Measurements from ENCODE around the gene LRRC4C.
"Not testable (repeated sequence)": the region's sequence is repeated elsewhere in the genome, so short reads cannot be mapped to it uniquely, and the experiment has no call there.

Gene LRRC4C

DNA sequence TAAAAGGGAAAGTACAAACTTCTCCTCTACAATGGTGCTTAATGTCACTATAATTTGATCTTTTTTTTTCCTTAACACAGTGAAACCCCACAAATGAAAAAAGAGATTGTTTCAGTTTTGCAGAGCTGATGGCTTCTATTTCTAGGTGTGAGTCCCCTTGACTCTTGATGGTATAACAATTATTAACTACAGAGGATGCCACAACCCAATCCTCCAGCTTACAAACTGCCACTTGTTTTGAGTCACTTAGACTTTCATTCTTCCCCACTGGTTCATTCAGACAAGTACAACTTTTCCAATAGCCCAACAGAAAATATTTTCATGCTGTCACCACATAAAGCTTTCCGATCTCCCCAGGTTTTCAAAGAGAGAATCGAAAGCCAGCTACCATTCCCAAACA is 812.2 kb downstream of the LRRC4C start:
- H3K4me3 Mint-ChIP-seq = no peak overlapping the region
- no peak overlapping the region for H3K27ac Mint-ChIP-seq
- peaks cover 17 to 24% of the 10 kb centered on the region in 2 donors for H3K9me3 Mint-ChIP-seq
- DNase-seq (no peak), ATAC-seq (replicated peaks) (no peak)
- H3K27me3 Mint-ChIP-seq = no peaks in the 10 kb centered on the region
- H3K4me1 Mint-ChIP-seq = no peaks in the 10 kb centered on the region
- H3K36me3 Mint-ChIP-seq = no peaks in the 10 kb centered on the region

DNA sequence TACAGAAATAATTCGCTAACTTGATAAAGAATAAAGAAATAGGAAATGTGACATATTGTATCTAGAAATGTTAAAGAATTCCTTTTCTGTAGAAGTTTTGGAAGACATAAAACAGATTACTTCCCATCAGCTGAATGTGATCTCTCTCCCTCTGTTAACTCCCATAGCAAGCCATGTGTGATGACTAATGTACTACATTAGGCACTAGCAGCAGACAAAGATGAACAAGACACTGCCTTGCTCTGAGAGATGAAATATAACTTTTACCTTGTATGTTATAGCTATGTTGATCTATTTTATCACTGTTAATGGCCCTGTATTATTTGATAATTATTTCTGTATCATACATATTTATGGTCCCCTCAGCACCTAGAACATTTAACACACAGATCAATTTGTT is 817.2 kb downstream of the LRRC4C start:
- peaks cover 7 to 8% of the 10 kb centered on the region in 2 donors for H3K9me3 Mint-ChIP-seq
- no peak overlapping the region for H3K27ac Mint-ChIP-seq
- DNase-seq (no peak), ATAC-seq (replicated peaks) (no peak)
- H3K4me3 Mint-ChIP-seq = no peak overlapping the region
- no peaks in the 10 kb centered on the region for H3K4me1 Mint-ChIP-seq
- H3K27me3 Mint-ChIP-seq = no peaks in the 10 kb centered on the region
- no peaks in the 10 kb centered on the region for H3K36me3 Mint-ChIP-seq

DNA sequence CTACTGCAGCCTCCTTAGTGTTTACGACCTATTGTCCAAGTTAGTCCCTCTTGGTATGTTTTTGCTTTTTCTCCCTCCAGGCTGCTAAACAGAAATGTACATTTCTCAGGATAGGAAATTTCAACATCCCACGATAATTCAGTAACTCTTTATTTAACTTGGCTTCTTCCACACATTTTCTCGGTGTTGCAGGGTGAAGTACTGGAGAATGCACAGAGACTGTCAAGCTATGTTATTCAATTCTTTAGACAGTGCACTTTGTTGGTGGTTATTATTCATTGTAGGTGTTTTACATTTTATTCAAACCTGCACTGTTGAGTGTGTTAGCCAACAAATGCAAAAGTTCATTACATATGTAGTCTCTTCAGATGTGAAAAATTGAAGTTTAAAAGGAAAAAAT is 839.8 kb downstream of the LRRC4C start:
- no peak for DNase-seq
- H3K27me3 Mint-ChIP-seq = no peaks in the 10 kb centered on the region
- H3K4me1 Mint-ChIP-seq = no peaks in the 10 kb centered on the region
- ATAC-seq (replicated peaks) = no peak
- peaks cover 2 to 5% of the 10 kb centered on the region in 2 donors for H3K9me3 Mint-ChIP-seq
- H3K36me3 Mint-ChIP-seq = no peaks in the 10 kb centered on the region
- H3K4me3 Mint-ChIP-seq = no peak overlapping the region
- no peak overlapping the region for H3K27ac Mint-ChIP-seq

DNA sequence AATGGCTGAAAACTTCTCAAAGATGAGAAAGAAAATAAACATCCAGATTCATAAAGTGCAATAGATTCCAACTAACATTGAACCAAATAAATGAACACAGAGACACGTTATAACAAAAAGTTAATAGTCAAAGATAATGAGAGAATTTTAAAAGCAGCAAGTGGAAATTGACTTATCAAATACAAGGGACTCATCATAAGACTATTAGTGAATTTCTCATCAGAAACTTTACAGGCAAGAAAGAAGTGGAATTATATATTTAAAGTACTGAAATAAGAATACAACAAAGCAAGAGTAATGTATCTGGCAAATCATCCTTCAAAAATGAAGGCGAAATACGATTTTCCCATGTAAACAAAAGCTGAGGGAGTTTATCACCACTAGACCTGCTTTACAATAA is 852.7 kb downstream of the LRRC4C start:
- no peak for ATAC-seq (replicated peaks)
- no peak for DNase-seq
- H3K4me3 Mint-ChIP-seq = no peak overlapping the region
- H3K27ac Mint-ChIP-seq = no peak overlapping the region
- no peaks in the 10 kb centered on the region for H3K27me3 Mint-ChIP-seq
- H3K4me1 Mint-ChIP-seq = no peaks in the 10 kb centered on the region
- H3K9me3 Mint-ChIP-seq = peaks cover 18 to 24% of the 10 kb centered on the region in 2 donors
- no peaks in the 10 kb centered on the region for H3K36me3 Mint-ChIP-seq

DNA sequence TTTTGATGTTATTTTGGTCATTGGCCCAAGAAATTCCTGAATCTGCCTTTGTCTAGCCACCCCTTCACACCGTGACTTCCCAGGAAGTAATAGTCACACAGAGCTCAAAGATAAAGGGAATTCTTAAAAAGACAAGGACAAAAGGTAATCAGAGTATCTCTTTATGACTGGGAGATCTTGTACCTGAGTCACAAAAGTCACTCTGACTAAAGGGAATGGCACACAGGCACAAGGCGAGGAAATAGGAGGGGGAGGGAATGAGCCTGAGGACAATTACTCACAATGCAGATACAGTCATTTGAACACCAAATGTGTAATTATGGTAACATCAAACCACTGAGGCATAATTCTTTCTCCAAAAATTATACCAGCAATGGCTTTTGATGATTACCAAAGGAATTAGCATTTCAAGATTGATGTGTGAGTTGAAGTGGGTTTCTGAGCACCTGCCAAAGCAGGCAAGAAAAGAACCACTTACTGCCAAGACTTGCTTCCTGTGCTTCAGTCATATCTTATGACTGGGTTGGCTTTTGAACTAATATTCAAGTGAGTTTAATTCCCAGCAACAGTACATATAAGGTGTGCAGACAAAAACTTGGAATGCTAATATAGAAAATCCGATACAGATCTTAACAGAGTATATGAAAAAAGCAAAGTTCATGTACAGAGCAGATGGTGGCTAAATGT is 856.4 kb downstream of the LRRC4C start:
- H3K36me3 Mint-ChIP-seq = no peaks in the 10 kb centered on the region
- H3K9me3 Mint-ChIP-seq = peaks cover 18 to 23% of the 10 kb centered on the region in 2 donors

GRCh38 chr11:40597546-40598113 is 861.8 kb downstream of the LRRC4C start:
- Mint-ChIP-seq H3K4me1 (no peaks in the 10 kb centered on the region), H3K27ac (no peak overlapping the region), H3K27me3 (no peaks in the 10 kb centered on the region), H3K36me3 (no peaks in the 10 kb centered on the region), H3K9me3 (peaks cover 5 to 10% of the 10 kb centered on the region in 2 donors), H3K4me3 (no peak overlapping the region)
- ATAC-seq (replicated peaks) (no peak), DNase-seq (no peak)

More for the DNA sequence above, 856.4 kb downstream of the LRRC4C start:
- H3K27ac Mint-ChIP-seq = no peak overlapping the region
- no peaks in the 10 kb centered on the region for H3K27me3 Mint-ChIP-seq
- no peaks in the 10 kb centered on the region for H3K4me1 Mint-ChIP-seq
- ATAC-seq (replicated peaks) = no peak
- no peak for DNase-seq
- no peak overlapping the region for H3K4me3 Mint-ChIP-seq

- Mint-ChIP-seq H3K27me3 (no peaks in the 10 kb centered on the region), H3K4me3 (no peak overlapping the region), H3K4me1 (no peaks in the 10 kb centered on the region), H3K27ac (no peak overlapping the region), H3K9me3 (peaks cover 4 to 8% of the 10 kb centered on the region in 2 donors), H3K36me3 (no peaks in the 10 kb centered on the region)
- DNase-seq (no peak), ATAC-seq (replicated peaks) (no peak)
These were observed 886.1 kb downstream of the LRRC4C start for GRCh38 chr11:40573254-40573891.

GRCh38 chr11:40569947-40570531 is 889.4 kb downstream of the LRRC4C start:
- ATAC-seq (replicated peaks) (no peak), DNase-seq (no peak)
- Mint-ChIP-seq H3K4me1 (no peaks in the 10 kb centered on the region), H3K4me3 (no peak overlapping the region), H3K27me3 (no peaks in the 10 kb centered on the region), H3K27ac (no peak overlapping the region), H3K36me3 (no peaks in the 10 kb centered on the region), H3K9me3 (peaks cover 0 to 8% of the 10 kb centered on the region in 2 donors)

DNA sequence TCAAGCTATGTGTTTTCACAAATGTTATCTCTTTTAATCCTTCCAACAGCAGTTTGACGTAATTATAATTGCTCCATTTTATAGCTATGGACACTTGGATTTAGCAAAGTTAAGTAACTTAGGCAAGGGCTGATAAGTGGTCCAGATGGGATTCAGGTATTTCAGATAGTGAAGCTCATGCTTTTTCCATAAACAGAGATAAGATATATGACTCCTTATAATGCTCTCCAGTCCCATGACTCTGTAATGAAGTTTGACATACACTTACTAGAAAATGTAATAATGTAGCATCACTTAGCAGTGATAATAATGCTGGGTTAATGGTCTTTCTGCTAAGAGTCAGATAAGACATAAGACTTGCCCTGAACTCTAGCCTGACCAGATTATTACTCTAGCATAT is 892.1 kb downstream of the LRRC4C start:
- H3K27me3 Mint-ChIP-seq = no peaks in the 10 kb centered on the region
- H3K4me3 Mint-ChIP-seq = no peak overlapping the region
- H3K4me1 Mint-ChIP-seq = no peaks in the 10 kb centered on the region
- H3K36me3 Mint-ChIP-seq = no peaks in the 10 kb centered on the region
- DNase-seq (no peak), ATAC-seq (replicated peaks) (no peak)
- peaks cover 0 to 8% of the 10 kb centered on the region in 2 donors for H3K9me3 Mint-ChIP-seq
- H3K27ac Mint-ChIP-seq = no peak overlapping the region

DNA sequence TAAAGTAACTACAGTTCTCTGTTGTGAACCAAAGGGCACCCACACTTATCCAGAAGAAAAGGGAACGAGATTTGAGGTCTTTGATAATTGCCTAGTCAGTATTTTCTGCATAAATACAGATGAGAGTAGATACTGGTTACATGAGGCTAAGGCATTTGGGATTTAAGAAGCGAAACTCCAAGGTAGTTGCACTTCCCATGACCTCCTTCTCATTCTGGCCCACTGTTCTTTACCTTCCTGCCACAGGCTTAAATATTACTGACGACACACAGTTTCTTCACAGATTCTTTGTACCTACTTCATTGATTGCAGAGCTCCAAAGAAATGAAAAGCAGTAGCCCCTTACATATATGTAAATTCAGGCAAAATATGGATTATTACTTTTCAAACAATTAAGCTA is 915.3 kb downstream of the LRRC4C start:
- H3K27ac Mint-ChIP-seq = no peak overlapping the region
- no peaks in the 10 kb centered on the region for H3K27me3 Mint-ChIP-seq
- no peaks in the 10 kb centered on the region for H3K4me1 Mint-ChIP-seq
- no peak for ATAC-seq (replicated peaks)
- no peaks in the 10 kb centered on the region for H3K36me3 Mint-ChIP-seq
- H3K4me3 Mint-ChIP-seq = no peak overlapping the region
- no peak for DNase-seq
- peaks cover 0 to 6% of the 10 kb centered on the region in 2 donors for H3K9me3 Mint-ChIP-seq

DNA sequence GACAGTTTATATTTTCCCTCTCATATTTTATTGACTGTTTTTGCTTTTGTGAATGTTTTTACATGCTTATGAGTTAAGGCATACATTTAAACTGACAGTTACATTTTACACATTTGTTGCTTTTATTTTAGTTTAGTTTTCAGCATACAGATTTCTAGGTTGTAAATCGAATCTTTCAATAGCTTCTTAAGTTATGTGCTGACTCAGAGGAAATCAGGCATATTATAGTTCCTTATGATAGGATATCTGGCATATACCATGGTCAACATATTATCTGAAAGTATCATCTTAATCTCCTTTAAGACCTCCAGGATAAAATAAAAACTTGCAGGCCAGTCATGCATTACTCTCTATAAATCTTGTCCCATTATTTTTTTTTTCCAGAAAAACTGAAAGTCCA is 916.6 kb downstream of the LRRC4C start:
- DNase-seq (no peak), ATAC-seq (replicated peaks) (no peak)
- H3K4me3 Mint-ChIP-seq = no peak overlapping the region
- H3K27me3 Mint-ChIP-seq = no peaks in the 10 kb centered on the region
- H3K36me3 Mint-ChIP-seq = no peaks in the 10 kb centered on the region
- no peak overlapping the region for H3K27ac Mint-ChIP-seq
- no peaks in the 10 kb centered on the region for H3K4me1 Mint-ChIP-seq
- peaks cover 0 to 7% of the 10 kb centered on the region in 2 donors for H3K9me3 Mint-ChIP-seq

DNA sequence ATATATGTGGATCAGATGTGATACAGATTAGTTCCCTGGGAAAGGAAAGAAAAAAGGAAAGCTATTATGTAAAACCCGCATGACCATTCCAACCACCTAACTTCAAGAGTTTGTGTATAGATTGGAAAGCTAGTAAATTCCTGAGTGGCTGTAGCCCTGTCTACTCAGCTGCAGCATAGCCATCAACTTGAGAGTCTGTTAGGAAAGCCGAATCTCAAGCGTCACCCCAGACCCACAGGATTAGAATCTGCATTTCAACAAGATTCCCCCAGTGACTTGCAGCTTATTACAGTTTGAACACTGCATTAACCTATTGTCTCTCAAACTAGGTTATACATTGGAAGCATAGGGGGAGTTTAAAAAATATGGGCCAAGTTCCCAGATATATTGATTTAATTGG is 921.7 kb downstream of the LRRC4C start:
- ATAC-seq (replicated peaks) = no peak
- no peak overlapping the region for H3K4me3 Mint-ChIP-seq

GRCh38 chr11:40522080-40522479 is 937.4 kb downstream of the LRRC4C start:
- not testable (repeated sequence) for H3K4me3 Mint-ChIP-seq; ATAC-seq (replicated peaks); DNase-seq; H3K36me3 Mint-ChIP-seq; H3K27me3 Mint-ChIP-seq; H3K27ac Mint-ChIP-seq; H3K4me1 Mint-ChIP-seq
- H3K9me3 Mint-ChIP-seq = peaks cover 6 to 10% of the 10 kb centered on the region in 2 donors

More for the DNA sequence above, 921.7 kb downstream of the LRRC4C start:
- no peaks in the 10 kb centered on the region for H3K27me3 Mint-ChIP-seq
- no peaks in the 10 kb centered on the region for H3K4me1 Mint-ChIP-seq
- H3K27ac Mint-ChIP-seq = no peak overlapping the region
- no peak for DNase-seq
- H3K36me3 Mint-ChIP-seq = no peaks in the 10 kb centered on the region
- peaks cover 0 to 4% of the 10 kb centered on the region in 2 donors for H3K9me3 Mint-ChIP-seq

- no peak for DNase-seq
- H3K4me3 Mint-ChIP-seq = no peak overlapping the region
These were observed 942.3 kb downstream of the LRRC4C start for GRCh38 chr11:40517122-40517521.

DNA sequence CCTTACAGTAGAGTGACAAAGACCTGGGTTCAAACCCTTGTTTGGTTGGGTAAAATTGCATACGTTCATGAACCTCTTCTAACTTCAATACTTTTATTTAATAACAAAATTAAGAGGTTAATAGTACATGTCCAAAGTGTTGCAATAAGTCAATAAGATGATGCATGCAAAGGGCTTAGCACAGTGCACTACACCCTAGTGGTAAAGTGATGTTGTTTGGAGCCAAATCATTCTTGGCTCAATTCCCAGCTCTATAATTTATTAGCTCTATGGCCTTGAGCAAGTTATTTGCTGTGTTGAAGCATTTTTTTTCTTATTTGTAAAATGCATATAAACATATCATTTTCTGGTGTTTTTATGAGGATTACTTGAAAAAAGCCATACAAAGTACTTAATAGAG is 945.3 kb downstream of the LRRC4C start:
- Mint-ChIP-seq H3K4me1 (no peaks in the 10 kb centered on the region), H3K4me3 (no peak overlapping the region), H3K36me3 (no peaks in the 10 kb centered on the region), H3K9me3 (peaks cover 5 to 6% of the 10 kb centered on the region in 2 donors), H3K27me3 (no peaks in the 10 kb centered on the region), H3K27ac (no peak overlapping the region)
- ATAC-seq (replicated peaks) (no peak), DNase-seq (no peak)

More at GRCh38 chr11:40517122-40517521, 942.3 kb downstream of the LRRC4C start:
- no peaks in the 10 kb centered on the region for H3K27me3 Mint-ChIP-seq
- H3K27ac Mint-ChIP-seq = no peak overlapping the region
- H3K4me1 Mint-ChIP-seq = no peaks in the 10 kb centered on the region
- H3K36me3 Mint-ChIP-seq = no peaks in the 10 kb centered on the region
- no peak for ATAC-seq (replicated peaks)
- H3K9me3 Mint-ChIP-seq = peaks cover 4 to 6% of the 10 kb centered on the region in 2 donors
